ENCODE measurements around the gene PODXL.

Gene PODXL

GRCh38 chr7:131493081-131493480, 63.3 kb downstream of the PODXL start:
- TF ChIP-seq EZH2phosphoT487 (conservative IDR thresholded peaks at IDR 0.05; ENCODE audit: low read length) (no peak), CTCF (IDR thresholded peaks at IDR 0.05; ENCODE audit: insufficient read depth, low read length, poor library complexity, severe bottlenecking) (no peak)
- Histone ChIP-seq H3K4me2 (ENCODE audit: low read depth, low read length, poor library complexity, severe bottlenecking) (no peak overlapping the region), H3K4me3 (ENCODE audit: insufficient read depth, low read length, poor library complexity, severe bottlenecking) (no peak overlapping the region), H3K27ac (ENCODE audit: low read depth, low read length) (no peak overlapping the region), H3K9me2 (replicated peaks; ENCODE audit: insufficient read depth, low read length) (no peaks in the 10 kb centered on the region), H3K9ac (ENCODE audit: low read length) (no peak overlapping the region), H3K27me3 (ENCODE audit: low read length) (no peaks in the 10 kb centered on the region), H3K79me2 (ENCODE audit: insufficient read depth, low read length) (no peaks in the 10 kb centered on the region), H3K9me3 (ENCODE audit: insufficient read depth, low read length) (no peaks in the 10 kb centered on the region), H3K36me3 (ENCODE audit: low read length) (no peaks in the 10 kb centered on the region), H3F3A (ENCODE audit: insufficient read depth) (no peaks in the 10 kb centered on the region), H2AFZ (ENCODE audit: low read depth, low read length, severe bottlenecking) (no peak overlapping the region), H4K20me1 (ENCODE audit: low read depth, low read length) (no peaks in the 10 kb centered on the region)

GRCh38 chr7:131489881-131490280, 66.5 kb downstream of the PODXL start:
- Histone ChIP-seq H3F3A (ENCODE audit: insufficient read depth) (no peaks in the 10 kb centered on the region), H3K9ac (ENCODE audit: low read length) (no peak overlapping the region), H3K27me3 (ENCODE audit: low read length) (no peaks in the 10 kb centered on the region), H4K20me1 (ENCODE audit: low read depth, low read length) (no peaks in the 10 kb centered on the region), H3K27ac (ENCODE audit: low read depth, low read length) (no peak overlapping the region), H3K4me3 (ENCODE audit: insufficient read depth, low read length, poor library complexity, severe bottlenecking) (no peak overlapping the region), H3K4me2 (ENCODE audit: low read depth, low read length, poor library complexity, severe bottlenecking) (no peak overlapping the region), H3K9me3 (ENCODE audit: insufficient read depth, low read length) (no peaks in the 10 kb centered on the region), H3K79me2 (ENCODE audit: insufficient read depth, low read length) (no peaks in the 10 kb centered on the region), H2AFZ (ENCODE audit: low read depth, low read length, severe bottlenecking) (no peak overlapping the region), H3K9me2 (replicated peaks; ENCODE audit: insufficient read depth, low read length) (no peaks in the 10 kb centered on the region), H3K36me3 (ENCODE audit: low read length) (no peaks in the 10 kb centered on the region)
- TF ChIP-seq EZH2phosphoT487 (conservative IDR thresholded peaks at IDR 0.05; ENCODE audit: low read length) (no peak), CTCF (IDR thresholded peaks at IDR 0.05; ENCODE audit: insufficient read depth, low read length, poor library complexity, severe bottlenecking) (no peak)

DNA sequence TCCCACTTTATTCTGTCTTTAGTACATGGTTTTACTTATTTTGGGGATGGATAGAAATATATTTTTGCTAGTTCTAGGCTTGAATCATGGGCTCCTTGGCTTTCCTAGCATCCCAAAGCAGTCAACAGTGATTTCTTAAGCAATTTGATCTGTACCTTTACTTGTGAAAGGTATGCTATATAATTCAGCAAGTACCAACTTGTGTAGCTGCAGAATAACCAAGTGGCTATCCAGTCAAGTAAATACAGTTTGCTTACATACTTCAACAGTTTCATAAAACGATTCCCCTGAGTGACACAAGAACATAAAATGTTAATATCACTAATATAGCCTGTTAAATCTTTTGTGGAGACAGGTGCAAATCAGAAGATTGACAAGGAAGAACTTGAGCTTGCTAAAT, 67.2 kb downstream of the PODXL start:
- Histone ChIP-seq H3K9ac (ENCODE audit: low read length) (no peak overlapping the region), H3K4me3 (ENCODE audit: insufficient read depth, low read length, poor library complexity, severe bottlenecking) (no peak overlapping the region), H3K9me3 (ENCODE audit: insufficient read depth, low read length) (no peaks in the 10 kb centered on the region), H4K20me1 (ENCODE audit: low read depth, low read length) (no peaks in the 10 kb centered on the region), H3K27ac (ENCODE audit: low read depth, low read length) (no peak overlapping the region), H3F3A (ENCODE audit: insufficient read depth) (no peaks in the 10 kb centered on the region), H3K27me3 (ENCODE audit: low read length) (no peaks in the 10 kb centered on the region), H3K4me2 (ENCODE audit: low read depth, low read length, poor library complexity, severe bottlenecking) (no peak overlapping the region), H2AFZ (ENCODE audit: low read depth, low read length, severe bottlenecking) (no peak overlapping the region), H3K79me2 (ENCODE audit: insufficient read depth, low read length) (no peaks in the 10 kb centered on the region), H3K36me3 (ENCODE audit: low read length) (no peaks in the 10 kb centered on the region), H3K9me2 (replicated peaks; ENCODE audit: insufficient read depth, low read length) (no peaks in the 10 kb centered on the region)
- no peak for TF ChIP-seq CTCF (IDR thresholded peaks at IDR 0.05; ENCODE audit: insufficient read depth, low read length, poor library complexity, severe bottlenecking)
- no peak for TF ChIP-seq EZH2phosphoT487 (conservative IDR thresholded peaks at IDR 0.05; ENCODE audit: low read length)

DNA sequence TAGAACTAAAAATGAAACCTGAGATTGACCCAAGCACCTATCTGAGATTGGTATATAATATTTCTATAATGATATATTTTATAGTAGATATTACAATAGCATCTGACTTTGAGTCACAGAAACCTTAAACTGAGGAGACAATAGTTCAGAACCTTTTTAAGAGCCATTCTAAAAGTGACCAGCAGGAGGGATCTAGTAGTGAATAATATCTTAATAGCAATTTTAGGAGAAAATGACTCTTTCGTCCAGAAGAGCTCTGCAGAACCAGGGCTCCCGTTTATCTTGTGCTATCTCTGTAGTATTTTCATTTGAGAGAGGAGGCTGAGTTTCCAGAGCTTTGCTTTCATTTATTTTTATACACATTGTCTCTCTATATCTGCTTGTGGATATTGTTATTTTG, 68.1 kb downstream of the PODXL start:
- Histone ChIP-seq H3K27ac (ENCODE audit: low read depth, low read length) (no peak overlapping the region), H3K4me2 (ENCODE audit: low read depth, low read length, poor library complexity, severe bottlenecking) (no peak overlapping the region), H3K9me3 (ENCODE audit: insufficient read depth, low read length) (no peaks in the 10 kb centered on the region), H3K9me2 (replicated peaks; ENCODE audit: insufficient read depth, low read length) (no peaks in the 10 kb centered on the region), H3K79me2 (ENCODE audit: insufficient read depth, low read length) (no peaks in the 10 kb centered on the region), H3K4me3 (ENCODE audit: insufficient read depth, low read length, poor library complexity, severe bottlenecking) (no peak overlapping the region), H3K27me3 (ENCODE audit: low read length) (no peaks in the 10 kb centered on the region), H2AFZ (ENCODE audit: low read depth, low read length, severe bottlenecking) (no peak overlapping the region), H3K9ac (ENCODE audit: low read length) (no peak overlapping the region), H4K20me1 (ENCODE audit: low read depth, low read length) (no peaks in the 10 kb centered on the region), H3F3A (ENCODE audit: insufficient read depth) (no peaks in the 10 kb centered on the region), H3K36me3 (ENCODE audit: low read length) (no peaks in the 10 kb centered on the region)
- TF ChIP-seq EZH2phosphoT487 (conservative IDR thresholded peaks at IDR 0.05; ENCODE audit: low read length): no peak
- no peak for TF ChIP-seq CTCF (IDR thresholded peaks at IDR 0.05; ENCODE audit: insufficient read depth, low read length, poor library complexity, severe bottlenecking)

Measured in SU-DHL-6 (cell line).